ENCODE measurements around the gene ZCCHC2.

DNA sequence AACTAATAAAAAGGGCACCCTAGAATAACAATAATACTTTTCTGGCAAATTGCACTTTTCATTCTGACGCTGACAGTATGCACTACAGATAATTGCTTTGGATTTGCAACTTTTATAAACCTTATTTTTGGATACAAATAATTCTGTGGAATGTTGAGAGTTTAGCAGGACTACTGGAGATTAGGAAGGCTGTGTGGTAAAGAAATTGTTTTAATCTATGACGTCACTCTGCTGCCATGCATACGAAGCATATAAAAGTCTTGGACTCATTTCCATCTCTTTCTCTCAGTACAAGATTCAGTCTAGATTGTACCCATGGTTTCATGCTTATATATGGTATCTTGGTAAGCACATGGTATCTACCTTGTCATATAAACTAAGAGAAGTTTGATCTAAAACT, 28.1 kb upstream of the ZCCHC2 start:
- TF ChIP-seq, protein P1, sequence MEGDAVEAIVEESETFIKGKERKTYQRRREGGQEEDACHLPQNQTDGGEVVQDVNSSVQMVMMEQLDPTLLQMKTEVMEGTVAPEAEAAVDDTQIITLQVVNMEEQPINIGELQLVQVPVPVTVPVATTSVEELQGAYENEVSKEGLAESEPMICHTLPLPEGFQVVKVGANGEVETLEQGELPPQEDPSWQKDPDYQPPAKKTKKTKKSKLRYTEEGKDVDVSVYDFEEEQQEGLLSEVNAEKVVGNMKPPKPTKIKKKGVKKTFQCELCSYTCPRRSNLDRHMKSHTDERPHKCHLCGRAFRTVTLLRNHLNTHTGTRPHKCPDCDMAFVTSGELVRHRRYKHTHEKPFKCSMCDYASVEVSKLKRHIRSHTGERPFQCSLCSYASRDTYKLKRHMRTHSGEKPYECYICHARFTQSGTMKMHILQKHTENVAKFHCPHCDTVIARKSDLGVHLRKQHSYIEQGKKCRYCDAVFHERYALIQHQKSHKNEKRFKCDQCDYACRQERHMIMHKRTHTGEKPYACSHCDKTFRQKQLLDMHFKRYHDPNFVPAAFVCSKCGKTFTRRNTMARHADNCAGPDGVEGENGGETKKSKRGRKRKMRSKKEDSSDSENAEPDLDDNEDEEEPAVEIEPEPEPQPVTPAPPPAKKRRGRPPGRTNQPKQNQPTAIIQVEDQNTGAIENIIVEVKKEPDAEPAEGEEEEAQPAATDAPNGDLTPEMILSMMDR (IDR thresholded peaks at IDR 0.05) = no peak
- no peak for TF ChIP-seq POLR2AphosphoS5 (IDR thresholded peaks at IDR 0.05)

All from sigmoid colon (tissue), 4 donors.